NCI-H2196 (cell line): ENCODE results near the gene PTPN6.

ENCODE experiments used
- DNase-seq: peaks from one replicate; lab custom pipeline; 2025; ENCODE audit not compliant: unreplicated experiment; lab: John Stamatoyannopoulos, UW

Gene PTPN6

GRCh38 chr12:6921996-6922946 lies 28.9 kb upstream of the PTPN6 start:
- no peak for DNase-seq

GRCh38 chr12:6923003-6923732 lies 28.0 kb upstream of the PTPN6 start:
- no peak for DNase-seq

- no peak for DNase-seq
Measured at GRCh38 chr12:6923851-6924250, 27.3 kb upstream of the PTPN6 start.

- no peak for DNase-seq
Measured at GRCh38 chr12:6925239-6925539, 26.0 kb upstream of the PTPN6 start.

GRCh38 chr12:6925540-6926279 lies 25.4 kb upstream of the PTPN6 start:
- no peak for DNase-seq

- DNase-seq = peak; percentile 34
Measured at GRCh38 chr12:6927379-6928021, 23.7 kb upstream of the PTPN6 start, which contains the start of gene ATN1. TSS of gene ATN1 (plus strand) at chr12:6927959. CDS start at chr12:6934002, 6,043 bp downstream.

- no peak for DNase-seq
Measured at GRCh38 chr12:6928022-6928702, 23.0 kb upstream of the PTPN6 start.

GRCh38 chr12:6928703-6929407 lies 22.3 kb upstream of the PTPN6 start:
- DNase-seq = no peak

GRCh38 chr12:6929466-6930452 lies 21.4 kb upstream of the PTPN6 start:
- DNase-seq = no peak

- no peak for DNase-seq
Measured at GRCh38 chr12:6932766-6933165, 18.4 kb upstream of the PTPN6 start.

GRCh38 chr12:6934110-6934509 lies 17.0 kb upstream of the PTPN6 start:
- DNase-seq = no peak

- DNase-seq = no peak
Measured at GRCh38 chr12:6935371-6936193, 15.6 kb upstream of the PTPN6 start.

GRCh38 chr12:6936194-6936635 lies 14.9 kb upstream of the PTPN6 start:
- DNase-seq = no peak

- no peak for DNase-seq
Measured at GRCh38 chr12:6936636-6937480, 14.3 kb upstream of the PTPN6 start.

- DNase-seq = peak; percentile 89
Measured at GRCh38 chr12:6937481-6938352, 13.4 kb upstream of the PTPN6 start.
